ENCODE data around the gene RPL32. TPM values are rescaled to one million over a fixed set of nuclear protein-coding genes. Genes with fewer than 3 reads are reported as not detected.

The RPL32 gene
- total RNA-seq, 1 donor from 2014 or later, result 3,423 TPM

- no peak for DNase-seq (ENCODE audit: low read depth)
- Histone ChIP-seq H3K36me3 (ENCODE audit: control insufficient read depth, insufficient read depth, low read length) (no peaks in the 10 kb centered on the region), H3K27me3 (ENCODE audit: control insufficient read depth, insufficient read depth, low read length) (no peaks in the 10 kb centered on the region), H3K4me3 (ENCODE audit: low read depth, low read length) (no peak overlapping the region)
- no peak for TF ChIP-seq CTCF (IDR thresholded peaks at IDR 0.05; ENCODE audit: insufficient read depth, low read length, poor library complexity, severe bottlenecking)
These were observed 16.2 kb downstream of the RPL32 start for GRCh38 chr3:12825156-12825555.

GRCh38 chr3:12824299-12824698 is 17.1 kb downstream of the RPL32 start:
- Histone ChIP-seq H3K27me3 (ENCODE audit: control insufficient read depth, insufficient read depth, low read length) (no peaks in the 10 kb centered on the region), H3K36me3 (ENCODE audit: control insufficient read depth, insufficient read depth, low read length) (no peaks in the 10 kb centered on the region), H3K4me3 (ENCODE audit: low read depth, low read length) (no peak overlapping the region)
- no peak for DNase-seq (ENCODE audit: low read depth)
- no peak for TF ChIP-seq CTCF (IDR thresholded peaks at IDR 0.05; ENCODE audit: insufficient read depth, low read length, poor library complexity, severe bottlenecking)

- H3K27me3 ChIP-seq (ENCODE audit: control insufficient read depth, insufficient read depth, low read length), result no peaks in the 10 kb centered on the region
- H3K36me3 ChIP-seq (ENCODE audit: control insufficient read depth, insufficient read depth, low read length), result no peaks in the 10 kb centered on the region
- no peak overlapping the region for H3K4me3 ChIP-seq (ENCODE audit: low read depth, low read length)
- no peak for DNase-seq (ENCODE audit: low read depth)
- peak; percentile 40 for TF ChIP-seq CTCF (IDR thresholded peaks at IDR 0.05; ENCODE audit: insufficient read depth, low read length, poor library complexity, severe bottlenecking)
These were observed 18.5 kb downstream of the RPL32 start for GRCh38 chr3:12822725-12823373.

- H3K27me3 ChIP-seq (ENCODE audit: control insufficient read depth, insufficient read depth, low read length), result no peaks in the 10 kb centered on the region
- no peak for TF ChIP-seq CTCF (IDR thresholded peaks at IDR 0.05; ENCODE audit: insufficient read depth, low read length, poor library complexity, severe bottlenecking)
- DNase-seq (ENCODE audit: low read depth), result no peak
These were observed 22.6 kb downstream of the RPL32 start for GRCh38 chr3:12818773-12819172.

GRCh38 chr3:12818273-12818672 is 23.1 kb downstream of the RPL32 start:
- no peak overlapping the region for H3K4me3 ChIP-seq (ENCODE audit: low read depth, low read length)
- no peak for TF ChIP-seq CTCF (IDR thresholded peaks at IDR 0.05; ENCODE audit: insufficient read depth, low read length, poor library complexity, severe bottlenecking)
- DNase-seq (ENCODE audit: low read depth), result no peak
- H3K27me3 ChIP-seq (ENCODE audit: control insufficient read depth, insufficient read depth, low read length), result no peaks in the 10 kb centered on the region
- no peaks in the 10 kb centered on the region for H3K36me3 ChIP-seq (ENCODE audit: control insufficient read depth, insufficient read depth, low read length)

More at GRCh38 chr3:12818773-12819172, 22.6 kb downstream of the RPL32 start:
- Histone ChIP-seq H3K4me3 (ENCODE audit: low read depth, low read length) (no peak overlapping the region), H3K36me3 (ENCODE audit: control insufficient read depth, insufficient read depth, low read length) (no peaks in the 10 kb centered on the region)

GRCh38 chr3:12817343-12817710 is 24.0 kb downstream of the RPL32 start:
- no peak for DNase-seq (ENCODE audit: low read depth)
- Histone ChIP-seq H3K27me3 (ENCODE audit: control insufficient read depth, insufficient read depth, low read length) (no peaks in the 10 kb centered on the region), H3K4me3 (ENCODE audit: low read depth, low read length) (no peak overlapping the region), H3K36me3 (ENCODE audit: control insufficient read depth, insufficient read depth, low read length) (no peaks in the 10 kb centered on the region)
- TF ChIP-seq CTCF (IDR thresholded peaks at IDR 0.05; ENCODE audit: insufficient read depth, low read length, poor library complexity, severe bottlenecking), result no peak
